Measurements from ENCODE around the gene KIF5B. TPM values are rescaled to one million over a fixed set of nuclear protein-coding genes. Genes with fewer than 3 reads are reported as not detected.

Gene KIF5B
- total and polyA plus RNA-seq, 2 of the 8 experiments (the other 6 are each of a cell fraction or from before 2014, with no cell fraction given) = 9.8 to 68.4 TPM

DNA sequence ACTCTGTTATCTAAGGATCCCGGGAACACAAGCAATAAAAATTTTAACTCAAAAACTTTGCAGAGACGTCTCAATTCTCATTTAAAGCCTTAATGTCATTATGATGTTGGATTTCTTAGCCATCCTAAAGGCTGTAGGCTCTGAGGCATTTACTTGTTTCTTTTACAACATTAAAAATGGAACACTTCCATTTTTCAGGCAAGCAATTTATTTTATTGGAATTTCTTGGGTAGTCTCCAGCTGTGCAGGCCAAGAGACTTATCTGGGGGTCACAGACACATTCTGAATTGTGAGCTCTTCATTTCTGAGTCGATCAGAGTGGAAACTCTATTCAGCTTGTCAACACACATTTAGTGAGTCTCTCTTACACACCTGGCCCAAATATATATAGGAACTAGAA lies 48.0 kb upstream of the KIF5B start:
- WGBS, 2 experiments (ENCODE audit: extremely low coverage in 1 of 2, insufficient coverage in 1 of 2, insufficient read length in 1 of 2, insufficient replicate concordance in 2 of 2, low coverage in 1 of 2, low lambda C conversion rate in 2 of 2, missing lambda C conversion rate in 1 of 2) = 92% methylated on average over 3 of the region's 3 CpGs; no CpG with 5 or more reads in 1 of the 2 experiments
- TF ChIP-seq TCF12 (IDR thresholded peaks at IDR 0.05; ENCODE audit: low read depth, low read length) = no peak
- no peak for TF ChIP-seq CBX5 (IDR thresholded peaks at IDR 0.05; ENCODE audit: low read depth, low read length)
- TF ChIP-seq TAF1 (IDR thresholded peaks at IDR 0.05; ENCODE audit: low read depth, low read length) = no peak
- no peak for TF ChIP-seq HDAC6 (IDR thresholded peaks at IDR 0.05; ENCODE audit: low read depth, low read length)
- no peak for TF ChIP-seq BACH1 (IDR thresholded peaks at IDR 0.05; ENCODE audit: low read length)
- TF ChIP-seq CHD2 (IDR thresholded peaks at IDR 0.05; ENCODE audit: low read length) = no peak
- TF ChIP-seq SAP30 (IDR thresholded peaks at IDR 0.05; ENCODE audit: insufficient read depth, insufficient replicate concordance, low read length) = no peak
- no peak for TF ChIP-seq POLR2A (IDR thresholded peaks at IDR 0.05; ENCODE audit: control extremely low read depth in 1 of 2, low read depth in 2 of 2, low read length in 2 of 2)
- TF ChIP-seq JUN (IDR thresholded peaks at IDR 0.05; ENCODE audit: low read depth, low read length) = no peak
- no peak for TF ChIP-seq SP1 (IDR thresholded peaks at IDR 0.05; ENCODE audit: low read depth, low read length)
- TF ChIP-seq HDAC2 (IDR thresholded peaks at IDR 0.05; ENCODE audit: borderline replicate concordance in 1 of 2, low read depth in 2 of 2, low read length in 2 of 2) = no peak
- TF ChIP-seq CTBP2 (IDR thresholded peaks at IDR 0.05; ENCODE audit: borderline replicate concordance, insufficient read depth, insufficient read length, low read length) = no peak
- TF ChIP-seq CBX8 (IDR thresholded peaks at IDR 0.05; ENCODE audit: borderline replicate concordance, low read depth, low read length) = no peak
- no peak for TF ChIP-seq TEAD4 (IDR thresholded peaks at IDR 0.05; ENCODE audit: low read depth, low read length)
- TF ChIP-seq SIRT6 (IDR thresholded peaks at IDR 0.05; ENCODE audit: low read length) = no peak
- TF ChIP-seq YY1 (IDR thresholded peaks at IDR 0.05; ENCODE audit: low read depth, low read length) = no peak

More for the DNA sequence above, 48.0 kb upstream of the KIF5B start:
- Histone ChIP-seq H2BK15ac (ENCODE audit: low read length) (no peak overlapping the region), H3K4ac (replicated peaks; ENCODE audit: insufficient read length, low read depth, low read length) (no peak overlapping the region), H3K14ac (ENCODE audit: insufficient read length) (no peak overlapping the region), H2AK5ac (ENCODE audit: low read depth, low read length) (no peak overlapping the region), H3K9ac (replicated peaks in 1 of 4; ENCODE audit: extremely low read depth in 1 of 4, low read depth in 3 of 4, low read length in 3 of 4) (no peak overlapping the region), H3K18ac (ENCODE audit: extremely low read depth, low read length) (no peak overlapping the region), H3K4me2 (ENCODE audit: insufficient read depth in 1 of 2, low read depth in 2 of 2, low read length in 2 of 2) (no peak overlapping the region), H3K9me3 (ENCODE audit: insufficient read depth in 2 of 2, low read depth in 1 of 2, low read length in 1 of 2) (0 out of 4 replicates have a peak, but pooled peaks cover 0 to 3% of the 10 kb centered on the region in 2 experiments), H4K20me1 (replicated peaks in 1 of 2; ENCODE audit: control insufficient read depth in 1 of 2, insufficient read depth in 2 of 2, low read length in 2 of 2) (no peaks in the 10 kb centered on the region), H3K23me2 (ENCODE audit: low read depth, low read length) (no peaks in the 10 kb centered on the region), H3K79me2 (ENCODE audit: control insufficient read depth in 1 of 2, insufficient read depth in 2 of 2, low read length in 2 of 2) (no peaks in the 10 kb centered on the region), H4K8ac (ENCODE audit: extremely low read depth, insufficient read depth, low read length) (no peak overlapping the region), H2BK12ac (ENCODE audit: low read depth, low read length) (no peak overlapping the region), H2AFZ (ENCODE audit: low read length) (no peak overlapping the region), H4K5ac (ENCODE audit: insufficient read length, low read depth, low read length) (no peak overlapping the region), H3K4me3 (ENCODE audit: extremely low read depth in 1 of 4, insufficient read depth in 2 of 4, low read depth in 3 of 4, low read length in 4 of 4) (no peak overlapping the region), H2BK5ac (ENCODE audit: low read depth, low read length) (no peak overlapping the region), H3K56ac (replicated peaks; ENCODE audit: insufficient read length, low read depth, low read length) (no peak overlapping the region), H2BK120ac (replicated peaks; ENCODE audit: low read depth, low read length) (no peak overlapping the region), H3K4me1 (replicated peaks in 1 of 4; ENCODE audit: control insufficient read depth in 3 of 4, insufficient read depth in 4 of 4, low read length in 3 of 4) (no peaks in the 10 kb centered on the region), H3K27me3 (replicated peaks in 1 of 4; ENCODE audit: control insufficient read depth in 3 of 4, extremely low read depth in 1 of 4, insufficient read depth in 3 of 4, low read length in 3 of 4) (no peaks in the 10 kb centered on the region), H3K27ac (ENCODE audit: low read depth, low read length) (no peak overlapping the region), H4K91ac (replicated peaks; ENCODE audit: insufficient read length, low read length) (no peak overlapping the region), H3K36me3 (ENCODE audit: control insufficient read depth in 2 of 4, insufficient read depth in 4 of 4, low read length in 3 of 4) (no peaks in the 10 kb centered on the region), H2BK20ac (ENCODE audit: low read length) (no peak overlapping the region), H3K23ac (ENCODE audit: insufficient read length) (no peak overlapping the region), H3K79me1 (ENCODE audit: low read depth, low read length) (no peaks in the 10 kb centered on the region)
- ChIA-PET POLR2A (ENCODE audit: partially characterized antibody) (interaction anchor here (0.9 kb wide), 1 partner anchor 18 kb away, joined by 4 read pairs; no protein-coding TSS in a partner anchor), CTCF (ENCODE audit: partially characterized antibody) (interaction anchor here (0.8 to 1.1 kb wide), 2 partner anchors 154 to 1341 kb away, joined by 3 read pairs; no protein-coding TSS in a partner anchor)
- DNase-seq (ENCODE audit: low read depth in 1 of 2, low spot score in 2 of 2) (no peak), FAIRE-seq (no peak)
